GM11168 (cell line): Measurements from ENCODE around the gene LOC101059915.

Experiments used
- in situ Hi-C: fragments of 300-500 bp; cut with MboI; formaldehyde crosslinking; loops from one replicate; pipeline ENCODE4 v1.12.0; 2022; ENCODE audit warnings: low sequenced_read_pairs; ENCODE audit not compliant: unreplicated experiment

The LOC101059915 gene

DNA sequence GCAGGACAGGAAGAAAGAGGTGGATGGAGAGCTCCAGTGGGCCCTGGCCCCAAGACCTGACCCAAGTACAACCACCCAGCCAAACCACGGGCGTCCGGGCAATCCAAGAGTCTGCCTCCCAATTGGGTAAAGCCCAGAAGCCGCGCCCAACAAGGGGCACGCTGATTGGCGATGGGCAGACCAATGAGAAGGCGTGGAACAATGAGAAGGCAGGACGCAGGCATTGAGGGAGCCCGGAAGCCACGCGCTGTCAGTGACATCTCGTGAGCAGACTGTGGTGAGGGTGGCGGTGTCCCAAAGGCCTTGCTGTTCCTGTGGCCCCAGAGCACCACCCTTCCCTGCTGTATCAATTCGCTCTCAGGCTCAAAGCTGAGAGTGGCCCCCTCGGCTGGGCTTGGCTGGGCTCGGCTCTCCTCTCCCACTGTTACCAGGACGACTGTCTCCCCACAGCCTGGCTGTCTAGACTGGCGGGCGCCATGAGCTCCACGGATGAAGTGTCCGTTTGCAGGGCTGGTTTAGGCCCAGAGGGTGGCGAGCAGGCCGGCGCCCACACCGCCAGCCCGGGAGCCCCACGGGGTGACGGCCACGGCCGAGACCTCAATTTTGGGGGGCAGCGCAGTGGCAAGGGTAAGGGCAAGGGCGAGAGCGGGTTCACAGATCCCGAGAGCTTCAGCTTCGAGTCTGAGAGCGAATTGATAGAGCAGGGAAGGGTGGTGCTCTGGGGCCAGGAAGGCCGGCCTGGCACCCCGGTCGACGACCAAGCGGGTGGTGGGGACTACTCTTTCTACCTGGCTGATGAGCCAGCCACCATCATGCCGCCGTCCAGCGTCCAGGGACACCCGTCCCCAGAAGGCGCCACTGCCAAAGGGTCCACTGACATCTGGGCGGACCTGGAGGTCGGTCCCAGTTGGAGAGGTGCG lies at the start of gene LOC101059915:
TSS of gene LOC101059915 (plus strand) at position 219 of the 920 bp plus-strand sequence.
- in situ Hi-C loops = loop anchor here (25.0 kb wide), 1 partner anchor 120 kb away; no protein-coding TSS in a partner anchor

DNA sequence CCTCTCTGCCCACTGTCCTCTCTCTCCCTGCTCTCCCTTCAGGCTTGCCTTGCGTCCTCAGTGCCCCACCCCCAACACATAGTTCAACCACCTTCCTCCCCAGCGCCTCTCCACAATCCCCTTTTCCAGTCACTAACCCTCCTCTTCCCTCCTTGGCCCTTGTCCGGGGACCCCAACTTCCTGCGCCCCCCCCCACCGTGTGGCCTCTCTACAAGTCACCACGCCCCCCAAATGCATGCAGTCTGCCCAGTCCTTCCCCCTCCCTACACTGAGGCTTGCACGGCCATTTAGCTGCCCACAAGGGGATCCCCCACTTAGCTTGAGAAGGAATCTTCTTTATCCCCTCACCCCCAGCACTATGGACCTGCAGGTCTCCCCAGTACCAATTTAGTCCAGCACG lies 49.6 kb upstream of the LOC101059915 start:
- in situ Hi-C loops = no loop called here

DNA sequence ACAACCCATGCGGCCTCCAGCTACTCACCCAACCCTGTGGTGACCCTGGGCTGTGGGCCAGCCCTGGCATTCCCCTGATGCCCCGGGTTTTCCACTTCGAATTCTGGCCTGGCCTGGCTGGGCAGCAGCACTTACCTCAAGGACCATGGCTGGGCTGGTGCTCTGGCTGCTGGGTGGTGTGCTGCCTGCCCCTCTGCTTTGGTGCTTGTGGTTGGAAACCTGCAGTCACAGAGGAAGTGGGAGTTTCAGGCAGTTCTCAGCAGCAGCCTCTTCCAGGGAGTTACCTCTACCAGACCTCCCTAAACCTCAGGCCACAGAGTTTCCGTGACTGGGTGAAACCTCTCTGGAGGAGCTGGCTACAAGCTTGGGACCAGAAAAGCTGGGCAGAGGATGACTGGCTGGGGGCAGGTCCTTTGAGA lies 49.0 kb upstream of the LOC101059915 start, which contains the start of gene CXCR3:
TSS of gene CXCR3 (minus strand) at position 209 of the 419 bp plus-strand sequence. CDS start at position 147, 62 bp downstream.
- in situ Hi-C loops = no loop called here

DNA sequence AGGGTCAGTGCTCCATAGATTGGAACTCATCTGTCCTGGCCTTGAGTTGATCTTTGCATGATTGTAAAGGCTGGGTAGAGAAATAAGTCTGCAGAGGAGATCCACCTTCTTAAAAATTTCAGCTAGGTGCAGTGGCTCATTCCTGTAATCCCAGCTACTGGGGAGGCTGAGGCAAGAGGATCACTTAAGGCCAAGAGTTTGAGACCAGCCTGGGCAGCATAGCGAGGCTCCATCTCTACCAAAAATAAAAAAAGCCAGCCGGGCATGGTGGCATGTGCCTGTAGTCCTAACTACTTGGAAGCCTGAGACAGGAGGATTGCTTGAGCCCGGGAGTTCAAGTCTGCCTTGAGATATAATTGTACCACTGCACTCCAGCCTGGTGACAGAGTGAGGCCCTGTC lies 48.6 kb upstream of the LOC101059915 start:
- in situ Hi-C loops = no loop called here

DNA sequence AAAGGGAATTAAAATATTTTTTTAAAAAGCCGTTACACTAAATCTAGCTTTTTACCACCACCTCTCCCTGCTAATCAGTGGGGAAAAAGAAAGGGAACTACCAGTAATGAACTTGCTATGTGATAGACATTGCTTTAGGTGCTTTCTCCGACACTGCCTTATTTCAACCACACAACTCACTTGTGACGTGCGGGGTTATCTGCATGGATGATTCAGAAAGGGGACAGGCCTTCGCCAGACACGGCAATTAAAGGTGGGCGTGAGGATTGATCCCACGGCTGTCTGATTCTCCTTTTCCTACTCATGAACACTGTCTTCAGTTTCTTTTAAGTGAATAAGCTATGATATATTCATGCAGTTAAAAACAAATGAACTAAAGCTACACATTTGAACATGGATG lies 48.2 kb upstream of the LOC101059915 start:
- in situ Hi-C loops = no loop called here

DNA sequence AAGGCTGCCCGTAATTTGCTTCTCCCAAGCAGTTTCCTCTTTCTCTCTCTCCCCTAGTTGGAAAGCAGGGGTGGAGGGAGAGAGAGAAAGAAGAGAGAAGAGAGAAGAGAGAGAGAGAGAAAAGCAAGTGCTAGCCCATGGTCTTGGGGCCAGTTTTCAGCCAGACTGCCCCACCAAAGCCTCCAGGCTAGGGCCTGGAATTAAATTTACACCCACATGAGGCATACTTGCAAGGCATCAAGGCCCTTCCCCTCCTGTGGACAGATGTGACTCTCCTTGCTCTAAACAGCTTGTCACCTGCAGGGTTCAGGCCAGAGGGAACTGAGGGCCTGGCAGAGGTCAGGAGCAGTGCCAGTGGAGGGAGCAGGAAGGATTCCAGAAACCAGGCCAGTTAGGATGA lies 47.4 kb upstream of the LOC101059915 start:
- in situ Hi-C loops = no loop called here

DNA sequence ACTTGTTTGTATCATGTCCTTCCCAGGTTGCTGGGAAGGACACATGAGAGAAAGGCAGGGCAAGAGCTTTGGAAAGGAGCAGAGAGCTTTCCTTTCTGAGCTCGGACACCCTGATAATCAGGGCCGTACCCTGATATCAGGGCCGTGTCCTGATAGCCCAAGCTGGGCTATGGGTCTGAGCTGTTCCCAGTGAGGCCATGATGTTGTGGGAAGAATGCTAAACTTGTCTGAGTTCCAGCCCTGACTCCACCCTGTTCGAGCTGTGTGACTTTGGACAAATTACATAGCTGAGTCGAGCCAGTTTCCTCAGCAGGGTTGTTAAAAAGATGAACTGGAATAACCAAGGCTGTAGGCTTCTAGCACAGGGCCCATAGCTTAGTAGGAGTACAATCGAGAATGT lies 45.7 kb upstream of the LOC101059915 start:
- in situ Hi-C loops = no loop called here

DNA sequence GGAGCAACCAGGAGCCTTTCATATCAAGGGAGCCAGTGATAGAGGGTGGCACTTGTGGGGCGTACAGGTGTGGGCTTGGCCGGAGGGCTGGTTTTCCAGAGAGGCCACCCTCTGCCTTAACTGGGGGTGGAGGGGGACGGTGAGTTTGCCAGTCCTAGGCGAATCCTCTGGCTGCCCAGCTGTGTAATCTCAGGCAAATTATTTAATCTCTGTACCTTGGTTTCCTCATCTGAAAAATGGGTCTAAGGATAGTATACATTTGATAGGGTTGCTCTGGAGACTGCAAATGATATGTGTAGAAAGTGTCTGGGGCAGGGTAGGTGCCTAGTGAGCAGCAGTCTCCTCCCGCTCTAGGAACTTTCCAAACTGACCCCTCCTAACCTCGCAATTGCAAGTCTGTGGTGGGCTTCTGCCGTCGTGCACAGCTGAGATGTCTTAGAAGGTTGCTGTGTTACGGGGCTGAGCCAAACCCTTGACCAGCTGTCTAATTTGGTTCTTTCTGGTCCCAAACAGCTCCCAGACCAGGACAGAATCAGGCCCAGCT lies 45.2 kb upstream of the LOC101059915 start:
- in situ Hi-C loops = no loop called here

DNA sequence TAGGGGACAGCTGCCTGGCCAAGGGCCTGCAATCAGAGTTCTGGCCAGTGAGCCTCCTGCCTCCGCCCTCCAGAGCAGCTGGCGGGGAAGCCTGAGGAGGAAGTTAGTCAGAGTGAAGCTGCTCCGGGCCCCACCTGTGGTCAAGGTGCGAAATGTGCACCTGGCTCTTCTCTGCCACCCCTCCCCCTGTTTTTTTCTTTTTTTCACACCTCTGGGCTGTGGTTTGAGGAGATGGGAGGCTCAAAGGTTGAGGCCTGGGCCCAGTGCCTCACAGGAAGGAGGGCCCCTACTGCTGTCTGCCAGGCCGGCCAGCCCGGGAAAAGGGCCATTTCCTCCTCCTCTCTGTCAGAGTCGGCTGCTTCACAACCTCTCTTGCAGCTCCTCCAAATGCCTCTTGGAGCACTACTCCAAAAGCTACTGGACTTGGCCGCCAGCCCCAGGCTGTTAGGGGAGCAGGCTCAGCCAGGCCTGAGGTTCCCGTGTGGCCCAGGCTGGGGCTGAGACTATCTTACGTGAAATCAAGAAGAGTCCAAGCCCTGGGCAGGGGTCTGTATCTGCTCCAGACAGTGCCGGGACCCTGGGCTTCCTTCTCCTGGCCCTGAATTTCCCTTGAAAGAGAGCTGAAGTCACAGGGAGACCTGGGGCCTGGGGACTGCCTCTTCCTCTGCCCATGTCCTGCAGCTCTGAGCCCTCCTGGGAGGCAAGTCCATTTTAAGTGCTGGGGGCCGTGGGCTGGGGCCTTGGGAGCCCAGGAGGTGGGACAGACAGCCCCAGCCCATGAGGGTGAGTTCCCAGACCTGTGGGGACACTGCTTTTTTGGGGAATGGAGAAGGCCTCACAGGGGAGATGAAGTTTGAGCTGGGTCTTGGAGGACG lies 44.5 kb upstream of the LOC101059915 start:
- in situ Hi-C loops = no loop called here

DNA sequence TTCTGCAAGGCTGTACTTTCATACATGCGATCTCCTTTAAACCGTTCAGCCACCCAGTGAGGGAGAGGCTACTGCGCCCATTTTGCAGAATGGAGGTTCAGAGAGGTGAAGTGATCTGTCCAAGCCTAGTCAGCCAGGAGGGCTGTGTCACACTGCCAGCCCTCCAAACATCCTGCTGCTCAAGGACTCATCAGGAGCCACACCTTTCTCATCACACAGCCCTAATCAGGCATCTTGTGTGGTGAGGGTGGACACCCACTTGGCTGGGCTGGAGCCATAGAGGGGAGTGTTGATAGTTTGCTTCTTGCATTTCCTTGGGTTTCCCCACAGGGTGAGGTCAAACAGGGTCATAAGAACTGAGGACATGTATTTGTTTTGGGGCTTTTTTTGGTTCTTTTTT lies 43.6 kb upstream of the LOC101059915 start:
- in situ Hi-C loops = no loop called here

DNA sequence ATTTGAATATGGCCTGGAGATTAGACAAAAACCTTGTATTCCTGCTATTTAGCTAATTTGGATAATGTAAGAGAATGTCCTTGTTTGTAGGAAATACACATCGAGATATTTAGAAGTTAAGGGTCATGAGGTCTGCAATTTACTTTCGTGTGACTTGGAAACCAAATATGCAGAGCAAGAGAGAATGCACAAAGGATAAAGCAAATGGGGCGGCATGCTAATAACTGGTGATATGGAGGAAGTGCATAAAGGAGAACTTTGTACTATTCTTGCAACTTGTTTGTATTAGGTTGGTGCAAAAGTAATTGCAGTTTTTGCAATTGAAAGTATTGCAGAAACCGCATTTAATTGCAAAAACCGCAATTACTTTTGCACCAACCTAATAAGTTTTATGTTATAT lies 41.9 kb upstream of the LOC101059915 start:
- in situ Hi-C loops = no loop called here

DNA sequence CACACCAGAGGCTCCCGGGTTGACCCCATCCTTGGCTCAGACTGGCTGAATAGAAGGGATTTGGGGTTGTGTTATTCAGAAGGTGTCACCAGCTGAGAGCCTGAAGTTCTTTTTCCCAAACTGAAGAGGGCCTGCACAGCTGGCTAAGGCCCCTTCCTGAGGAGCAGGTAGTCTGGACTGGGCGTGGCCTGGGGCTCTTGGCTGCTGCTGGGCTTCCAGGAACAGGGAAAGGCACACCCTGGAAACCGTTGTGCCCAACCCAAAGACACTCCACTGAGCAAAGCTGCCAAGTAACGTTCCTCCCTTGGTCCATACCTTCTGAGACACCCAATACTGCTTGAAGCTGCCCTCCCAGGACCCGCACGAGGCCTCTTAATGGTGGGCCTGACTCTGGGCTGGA lies 40.8 kb upstream of the LOC101059915 start:
- in situ Hi-C loops = no loop called here

DNA sequence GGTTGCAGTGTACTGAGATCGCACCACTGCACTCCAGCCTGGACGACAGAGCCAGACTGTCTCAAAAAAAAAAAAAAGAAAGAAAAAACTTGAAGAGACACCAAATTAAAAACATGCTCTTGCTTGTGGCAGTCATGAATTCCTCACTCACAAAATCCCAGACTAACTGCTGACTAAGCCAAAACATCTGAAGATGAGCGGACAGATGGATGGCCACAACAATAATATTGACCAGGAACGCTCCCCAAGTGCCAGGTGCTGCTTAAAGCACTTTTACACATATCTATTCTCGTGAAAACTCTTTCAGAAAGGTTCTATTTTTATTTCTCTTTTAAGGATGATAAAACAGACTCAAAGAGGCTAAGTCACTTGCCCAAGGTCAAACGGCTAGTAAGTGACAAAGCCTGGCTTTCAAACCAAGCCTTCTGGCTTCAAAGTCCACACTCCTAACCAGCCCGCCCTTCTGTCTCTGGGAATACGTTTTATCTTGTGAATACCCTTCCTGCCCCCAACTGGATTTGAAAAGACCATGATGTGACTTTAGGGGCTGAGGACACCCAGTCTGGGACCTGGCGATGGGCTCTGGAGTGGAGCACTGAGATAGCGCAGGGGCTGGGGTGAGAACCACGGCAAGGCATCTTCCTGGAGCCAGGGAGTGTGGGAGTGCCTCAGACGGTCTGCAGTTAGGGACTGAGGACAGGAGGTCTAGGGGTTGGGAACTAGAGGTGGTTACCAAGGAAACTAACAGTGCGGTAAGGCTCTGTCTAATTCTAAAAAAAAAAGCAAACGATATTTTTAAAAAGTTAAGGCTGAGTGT lies 39.5 kb upstream of the LOC101059915 start:
- in situ Hi-C loops = no loop called here

DNA sequence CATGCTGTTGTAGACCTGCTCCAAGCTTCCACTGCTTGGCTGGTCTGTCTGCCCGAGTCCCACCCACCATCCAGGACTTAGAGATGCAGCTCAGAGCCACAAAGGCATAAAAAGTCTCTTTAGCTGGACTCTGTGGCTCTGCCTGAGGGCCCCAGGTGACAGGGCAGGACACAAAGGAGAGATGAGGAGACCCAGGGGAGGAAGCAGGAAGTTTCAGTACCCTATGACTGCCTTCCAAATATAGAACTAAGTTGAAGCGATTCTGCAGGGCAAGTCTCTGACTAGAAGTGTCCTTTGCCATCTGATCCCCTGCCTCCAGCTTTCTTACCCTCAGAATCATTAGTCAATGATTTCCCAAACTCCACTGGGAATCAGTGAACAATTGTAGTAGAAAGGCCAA lies 37.9 kb upstream of the LOC101059915 start:
- in situ Hi-C loops = no loop called here

DNA sequence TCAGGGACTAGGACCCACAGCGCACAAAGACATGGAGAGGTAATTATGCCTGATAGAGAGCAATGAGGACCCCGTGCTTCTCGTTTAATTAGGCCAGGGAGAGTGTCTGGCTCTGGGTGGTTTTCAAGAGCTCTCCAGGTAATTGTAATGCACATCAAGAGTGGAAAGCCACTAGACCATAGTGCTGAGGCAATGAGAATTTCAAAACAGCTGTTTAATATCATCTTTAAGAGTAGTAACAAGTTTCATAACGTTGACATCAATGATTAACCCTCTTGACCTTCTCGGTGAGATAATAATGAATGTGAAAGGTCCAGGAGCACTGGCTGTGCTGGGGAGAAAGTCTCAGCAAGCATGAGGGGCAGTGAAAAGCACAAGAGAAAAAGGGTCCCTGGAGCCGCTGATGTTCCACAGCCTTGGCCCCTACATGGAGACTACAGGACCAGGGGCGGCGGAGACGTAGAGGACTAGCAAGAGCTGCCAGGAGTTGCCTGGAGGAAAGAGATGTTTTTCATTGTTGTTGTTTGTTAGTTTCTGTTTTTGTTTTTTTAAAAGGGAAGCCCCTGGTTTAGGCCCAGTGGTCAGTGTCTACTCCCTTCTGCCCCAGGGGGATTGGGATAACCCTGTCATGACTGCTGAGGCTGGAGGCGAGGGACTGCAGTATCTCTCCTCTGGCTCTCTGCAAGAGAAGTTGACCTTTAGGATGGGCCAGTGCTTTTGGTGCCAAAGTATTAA lies 34.3 kb upstream of the LOC101059915 start:
- in situ Hi-C loops = no loop called here

DNA sequence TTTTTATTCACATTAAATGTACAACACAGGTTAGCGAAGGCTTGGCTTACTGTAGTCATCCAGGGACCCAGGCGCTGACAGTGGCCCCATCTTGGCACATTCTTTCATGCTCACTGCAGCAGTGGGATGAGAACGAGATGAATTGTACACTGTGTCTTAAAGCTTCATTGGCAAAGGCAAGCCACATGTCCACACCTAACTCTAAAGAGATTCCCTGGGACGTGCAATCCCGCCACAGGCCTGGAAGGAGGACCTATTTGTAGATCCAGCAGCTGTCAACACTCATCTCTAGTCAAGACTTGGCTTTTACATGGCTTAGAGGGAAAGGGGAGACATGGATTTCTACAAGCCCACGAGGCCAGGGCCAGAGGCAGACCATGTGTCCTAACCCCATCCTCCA lies 33.0 kb upstream of the LOC101059915 start:
- in situ Hi-C loops = no loop called here

DNA sequence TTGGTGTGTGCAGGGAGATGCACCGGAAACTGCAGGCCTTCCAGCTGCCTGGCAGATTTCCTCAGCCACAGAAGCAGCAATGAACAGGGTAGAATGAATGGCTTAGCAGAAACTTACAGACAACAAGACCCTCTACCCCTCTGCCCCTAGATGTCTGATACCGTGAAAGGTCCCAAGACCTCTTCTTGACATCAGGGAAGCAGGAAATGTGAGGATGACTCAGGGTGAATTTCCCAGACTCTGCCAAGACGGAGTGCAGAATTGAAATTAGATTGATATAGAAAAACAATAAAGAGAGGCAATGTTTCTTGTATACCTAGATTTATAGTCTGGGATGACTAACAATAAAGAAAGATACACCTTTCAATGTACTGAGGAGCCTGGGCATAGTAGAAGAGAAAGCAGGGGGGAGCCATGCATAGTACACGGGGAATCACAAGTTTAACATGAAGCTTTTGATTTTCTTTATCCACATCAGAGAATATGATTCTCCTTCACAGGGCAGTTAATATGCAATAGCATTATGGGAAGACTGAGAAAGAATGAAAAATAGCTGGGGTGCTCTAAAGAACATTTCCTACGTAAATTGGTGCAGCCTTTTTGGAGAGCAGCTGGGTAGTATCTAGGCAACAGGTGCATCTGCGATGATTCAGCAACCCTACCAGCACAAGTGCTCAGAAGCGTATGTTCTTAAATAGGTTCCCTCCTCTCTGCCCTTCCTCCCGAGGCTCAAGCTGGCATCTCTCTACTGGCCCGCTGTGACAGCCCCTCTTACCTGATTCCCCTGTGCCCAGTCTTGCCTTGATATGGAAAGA lies 30.7 kb upstream of the LOC101059915 start:
- in situ Hi-C loops = no loop called here

DNA sequence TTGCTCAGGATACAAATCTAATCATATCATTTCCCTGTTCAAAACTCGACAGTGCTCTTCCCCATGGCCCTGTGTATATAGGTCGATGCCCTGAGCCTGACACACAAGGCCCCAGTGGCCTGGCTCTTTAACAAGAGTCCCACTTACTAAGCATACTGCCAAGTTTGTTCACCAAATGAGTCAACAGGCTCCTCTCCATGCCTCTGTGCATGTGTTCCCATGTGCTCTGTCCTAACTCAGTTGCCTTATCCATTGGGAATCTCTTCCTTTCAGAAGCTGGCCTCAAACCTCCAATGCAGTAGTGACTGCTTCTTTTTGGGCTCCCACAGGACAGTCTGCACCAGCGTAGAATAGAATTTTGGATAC lies 30.1 kb upstream of the LOC101059915 start:
- in situ Hi-C loops = no loop called here
